HEK293T (cell line): Measurements from ENCODE around the gene FAM136A.
"Not testable (repeated sequence)": the region's sequence is repeated elsewhere in the genome, so short reads cannot be mapped to it uniquely, and the experiment has no call there.

ENCODE experiments used
- CTCF ChIA-PET: fragments of 350-600 bp; formaldehyde crosslinking; extraction: SDS; loops from one replicate; lab custom pipeline; 2021; ENCODE audit warnings: antibody characterized with exemption, inconsistent platforms; lab: Yijun Ruan, JAX
- POLR2A ChIA-PET: fragments of 350-600 bp; formaldehyde crosslinking; extraction: SDS; loops from one replicate; lab custom pipeline; 2020; ENCODE audit warnings: antibody characterized with exemption, inconsistent platforms; lab: Yijun Ruan, JAX
- DNase-seq: peaks from one replicate; pipeline ENCODE4 v3.0.0; 2012; ENCODE audit warnings: mixed read lengths; ENCODE audit errors: extremely low spot score
- ARNT ChIP-seq: fragments of 450-650 bp; IDR thresholded peaks from 2 replicates; pipeline ENCODE4 v1.6.1; 2017; ENCODE audit warnings: mild to moderate bottlenecking
- BHLHE40 ChIP-seq: fragments of 450-650 bp; IDR thresholded peaks from 2 replicates; pipeline ENCODE4 v1.6.1; 2016; ENCODE audit warnings: mild to moderate bottlenecking, moderate library complexity, borderline replicate concordance
- CTBP1 ChIP-seq: fragments of 450-650 bp; IDR thresholded peaks from 2 replicates; pipeline ENCODE4 v1.6.1; 2016; ENCODE audit warnings: borderline replicate concordance
- ELF4 ChIP-seq: fragments of 450-650 bp; IDR thresholded peaks from 2 replicates; pipeline ENCODE4 v1.6.1; 2017; ENCODE audit warnings: antibody characterized with exemption
- FOXA1 ChIP-seq: fragments of 450-650 bp; IDR thresholded peaks from 2 replicates; pipeline ENCODE4 v1.6.1; 2016; ENCODE audit warnings: mild to moderate bottlenecking
- FOXK2 ChIP-seq: fragments of 450-650 bp; IDR thresholded peaks from 2 replicates; pipeline ENCODE4 v1.6.1; 2016; ENCODE audit warnings: mild to moderate bottlenecking
- FOXM1 ChIP-seq: fragments of 450-650 bp; IDR thresholded peaks from 2 replicates; pipeline ENCODE4 v1.6.1; 2017; ENCODE audit warnings: mild to moderate bottlenecking, borderline replicate concordance
- HDGF ChIP-seq: fragments of 450-650 bp; IDR thresholded peaks from 2 replicates; pipeline ENCODE4 v1.6.1; 2017; ENCODE audit warnings: antibody characterized with exemption, borderline replicate concordance
- L3MBTL2 ChIP-seq: fragments of 450-650 bp; conservative IDR thresholded peaks from 2 replicates; pipeline ENCODE4 v1.6.1; 2016; ENCODE audit warnings: mild to moderate bottlenecking
- LEF1 ChIP-seq: fragments of 450-650 bp; IDR thresholded peaks from 2 replicates; pipeline ENCODE4 v1.6.1; 2017; ENCODE audit warnings: mild to moderate bottlenecking, borderline replicate concordance
- NFRKB ChIP-seq: fragments of 450-650 bp; IDR thresholded peaks from 2 replicates; pipeline ENCODE4 v1.6.1; 2016; ENCODE audit warnings: mild to moderate bottlenecking, moderate library complexity
- SP1 ChIP-seq: fragments of 450-650 bp; IDR thresholded peaks from 2 replicates; pipeline ENCODE4 v1.6.1; 2017
- SUZ12 ChIP-seq: fragments of 450-650 bp; IDR thresholded peaks from 2 replicates; pipeline ENCODE4 v1.6.1; 2016; ENCODE audit warnings: mild to moderate bottlenecking
- TARDBP ChIP-seq: fragments of 450-650 bp; IDR thresholded peaks from 2 replicates; pipeline ENCODE4 v1.6.1; 2016
- ZNF384 ChIP-seq: fragments of 450-650 bp; IDR thresholded peaks from 2 replicates; pipeline ENCODE4 v1.6.1; 2016
- TF ChIP-seq, protein P1 (sequence below): fragments of 450-650 bp; IDR thresholded peaks from 2 replicates; pipeline ENCODE4 v1.6.1; 2016

Gene FAM136A

DNA sequence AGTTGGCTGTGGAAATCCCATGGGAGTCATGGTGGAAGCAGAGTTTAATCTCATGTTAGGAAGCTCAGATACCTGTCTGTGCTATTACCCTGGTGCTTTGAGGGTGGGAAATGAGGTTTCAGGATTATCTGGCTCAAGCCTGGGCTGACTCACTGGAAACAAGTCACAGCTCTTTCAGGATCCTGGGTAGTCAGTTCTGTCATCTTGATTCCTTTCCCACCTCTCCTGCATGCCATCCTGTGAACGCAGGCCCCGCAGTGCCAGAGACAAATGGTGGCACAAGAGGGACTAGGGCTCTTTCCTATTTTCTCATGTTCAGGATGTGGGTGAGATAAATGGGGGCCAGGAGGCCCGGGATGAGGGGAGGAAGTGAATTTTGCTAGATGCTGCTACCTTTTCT lies 3.7 kb upstream of the FAM136A start:
- POLR2A ChIA-PET = interaction anchor here (1.0 to 4.5 kb wide), 2 partner anchors 12 to 341 kb away, joined by 3 to 50 read pairs; partner anchors contain the start of gene SNRPG
- TF ChIP-seq HDGF (no peak), SUZ12 (no peak), LEF1 (no peak), BHLHE40 (no peak), L3MBTL2 (no peak)

DNA sequence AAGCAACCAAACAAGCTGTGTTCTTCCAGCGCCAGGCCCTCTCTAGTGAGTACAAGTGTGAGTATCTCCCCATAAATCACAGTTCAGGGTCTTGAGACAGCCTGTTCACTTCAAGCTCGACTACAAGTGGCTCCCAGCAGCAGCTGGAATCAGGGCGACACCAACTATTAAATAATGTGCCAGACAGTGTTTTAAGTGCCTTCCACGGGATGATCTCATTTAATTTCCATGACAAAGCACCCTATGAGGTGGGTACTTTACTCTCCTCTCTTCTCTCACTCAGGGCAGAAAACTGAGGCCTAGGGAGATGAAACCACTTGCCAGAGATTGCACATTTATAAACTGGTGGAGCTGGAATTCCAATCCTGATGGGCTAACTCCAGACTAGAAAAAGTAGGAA lies 2.6 kb upstream of the FAM136A start:
- TF ChIP-seq HDGF (no peak), ZNF384 (no peak), SP1 (no peak), SUZ12 (no peak), ELF4 (no peak)
- TF ChIP-seq, protein P1, sequence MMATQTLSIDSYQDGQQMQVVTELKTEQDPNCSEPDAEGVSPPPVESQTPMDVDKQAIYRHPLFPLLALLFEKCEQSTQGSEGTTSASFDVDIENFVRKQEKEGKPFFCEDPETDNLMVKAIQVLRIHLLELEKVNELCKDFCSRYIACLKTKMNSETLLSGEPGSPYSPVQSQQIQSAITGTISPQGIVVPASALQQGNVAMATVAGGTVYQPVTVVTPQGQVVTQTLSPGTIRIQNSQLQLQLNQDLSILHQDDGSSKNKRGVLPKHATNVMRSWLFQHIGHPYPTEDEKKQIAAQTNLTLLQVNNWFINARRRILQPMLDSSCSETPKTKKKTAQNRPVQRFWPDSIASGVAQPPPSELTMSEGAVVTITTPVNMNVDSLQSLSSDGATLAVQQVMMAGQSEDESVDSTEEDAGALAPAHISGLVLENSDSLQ = peak; percentile 39; the same call in 1 of the 2 replicates
- no peak for DNase-seq
- CTCF ChIA-PET = interaction anchor here (0.6 to 3.2 kb wide), 15 partner anchors 8 to 474 kb away, joined by 3 to 50 read pairs (median 4); partner anchors contain the start of gene SNRPG
- POLR2A ChIA-PET = interaction anchor here (0.6 to 4.5 kb wide), 4 partner anchors 11 to 342 kb away, joined by 3 to 50 read pairs (median 3); partner anchors contain the start of gene SNRPG

More for the DNA sequence above, 3.7 kb upstream of the FAM136A start:
- CTCF ChIA-PET = interaction anchor here (0.6 to 3.2 kb wide), 10 partner anchors 7 to 552 kb away, joined by 3 to 50 read pairs (median 4); partner anchors contain the start of gene SNRPG
- DNase-seq = no peak

DNA sequence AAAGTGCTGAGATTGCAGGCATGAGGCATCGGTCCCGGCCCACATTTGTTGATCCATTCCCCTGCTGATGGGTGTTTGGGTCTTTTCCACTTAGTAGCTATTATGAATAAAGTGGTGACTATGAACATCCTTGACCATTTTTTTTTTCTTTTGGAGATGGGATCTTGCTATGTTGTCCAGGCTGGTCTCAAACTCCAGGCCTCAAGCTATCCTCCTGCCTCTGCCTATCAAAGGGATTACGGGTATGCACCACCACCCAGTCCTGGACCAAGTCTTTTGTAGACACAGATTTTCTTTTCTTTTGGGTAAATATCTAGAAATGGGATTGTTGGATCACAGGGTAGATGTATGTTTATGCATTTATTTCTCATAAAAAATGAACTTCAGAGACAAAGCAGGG lies 1.3 kb upstream of the FAM136A start:
- CTCF ChIA-PET = interaction anchor here (0.6 to 1.5 kb wide), 5 partner anchors 227 to 517 kb away, joined by 3 to 8 read pairs (median 4); no protein-coding TSS in a partner anchor
- POLR2A ChIA-PET = interaction anchor here (0.8 to 4.5 kb wide), 3 partner anchors 10 to 465 kb away, joined by 3 to 50 read pairs (median 3); partner anchors contain the start of genes ADD2, PCYOX1 and SNRPG
- TF ChIP-seq NFRKB (no peak), FOXA1 (no peak), L3MBTL2 (no peak), LEF1 (no peak), ELF4 (no peak), SP1 (no peak), FOXM1 (no peak), FOXK2 (no peak), SUZ12 (no peak), TARDBP (no peak), HDGF (no peak), ARNT (no peak), CTBP1 (no peak), ZNF384 (no peak), BHLHE40 (no peak)
- TF ChIP-seq, protein P1 = no peak
- DNase-seq = no peak

DNA sequence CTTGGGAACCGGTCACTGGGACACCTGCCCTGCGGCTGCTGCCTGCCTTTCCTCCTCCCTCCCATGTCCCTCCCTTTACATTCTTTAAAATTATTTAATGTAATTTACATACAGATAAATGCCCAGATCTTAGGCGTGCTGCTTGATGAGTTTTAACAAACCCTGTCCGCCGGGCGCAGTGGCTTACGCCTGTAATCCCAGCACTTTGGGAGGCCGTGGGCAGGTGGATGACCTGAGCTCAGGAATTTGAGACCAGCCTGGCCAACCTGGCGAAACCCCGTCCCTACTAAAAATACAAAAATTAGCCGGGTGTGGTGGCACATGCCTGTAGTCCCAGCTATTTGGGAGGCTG lies 304 bp upstream of the FAM136A start:
- POLR2A ChIA-PET = interaction anchor here (0.6 to 4.5 kb wide), 7 partner anchors 8 to 388 kb away, joined by 3 to 50 read pairs (median 3); partner anchors contain the start of genes C2orf42, MXD1, PCYOX1 and SNRPG

DNA sequence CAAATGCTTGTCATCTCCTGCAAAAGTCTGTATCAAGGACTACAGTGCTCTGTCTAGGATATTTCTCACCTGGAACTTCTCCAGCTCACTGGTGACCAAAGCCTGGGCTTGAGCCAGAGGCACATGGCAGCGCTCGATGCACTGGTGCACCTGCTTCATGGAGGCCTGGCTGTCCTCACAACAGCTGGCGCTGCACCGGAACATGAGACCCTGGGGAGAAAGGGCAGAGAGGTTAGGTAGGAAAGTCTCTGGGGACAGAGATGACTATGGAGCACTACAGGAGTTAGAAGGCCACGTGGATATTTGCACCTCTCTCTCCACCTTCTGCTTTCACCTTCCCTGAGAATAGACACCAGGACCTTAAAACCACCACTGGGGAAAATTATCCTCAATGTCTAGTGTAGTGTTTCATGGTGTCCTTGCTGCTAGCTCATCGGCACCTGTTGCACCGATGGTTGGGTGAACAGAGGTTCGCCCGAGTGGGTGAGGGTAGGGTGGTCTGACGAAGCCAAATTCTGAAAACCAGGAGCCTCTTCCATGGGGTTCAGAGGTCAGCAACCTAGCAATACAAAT lies 1.0 kb downstream of the FAM136A start:
- ChIA-PET POLR2A (interaction anchor here (0.7 to 4.5 kb wide), 5 partner anchors 7 to 387 kb away, joined by 3 to 50 read pairs (median 5); partner anchors contain the start of genes MXD1, PCYOX1 and SNRPG), CTCF (interaction anchor here (1.6 kb wide), 1 partner anchor 343 kb away, joined by 6 read pairs; no protein-coding TSS in a partner anchor)
- DNase-seq = no peak
- TF ChIP-seq ELF4 = no peak
- no peak for TF ChIP-seq BHLHE40
- TF ChIP-seq TARDBP = no peak
- no peak for TF ChIP-seq HDGF
- no peak for TF ChIP-seq L3MBTL2
- TF ChIP-seq NFRKB = no peak
- TF ChIP-seq LEF1 = no peak
- no peak for TF ChIP-seq CTBP1
- no peak for TF ChIP-seq FOXA1
- TF ChIP-seq, protein P1 = no peak
- TF ChIP-seq SUZ12 = no peak
- no peak for TF ChIP-seq FOXK2
- TF ChIP-seq FOXM1 = no peak
- TF ChIP-seq ZNF384 = no peak
- no peak for TF ChIP-seq SP1
- no peak for TF ChIP-seq ARNT

More for the DNA sequence above, 304 bp upstream of the FAM136A start:
- CTCF ChIA-PET = interaction anchor here (0.6 to 1.6 kb wide), 10 partner anchors 9 to 407 kb away, joined by 3 to 6 read pairs (median 4); partner anchors contain the start of gene SNRPG
- DNase-seq = not testable (repeated sequence)

DNA sequence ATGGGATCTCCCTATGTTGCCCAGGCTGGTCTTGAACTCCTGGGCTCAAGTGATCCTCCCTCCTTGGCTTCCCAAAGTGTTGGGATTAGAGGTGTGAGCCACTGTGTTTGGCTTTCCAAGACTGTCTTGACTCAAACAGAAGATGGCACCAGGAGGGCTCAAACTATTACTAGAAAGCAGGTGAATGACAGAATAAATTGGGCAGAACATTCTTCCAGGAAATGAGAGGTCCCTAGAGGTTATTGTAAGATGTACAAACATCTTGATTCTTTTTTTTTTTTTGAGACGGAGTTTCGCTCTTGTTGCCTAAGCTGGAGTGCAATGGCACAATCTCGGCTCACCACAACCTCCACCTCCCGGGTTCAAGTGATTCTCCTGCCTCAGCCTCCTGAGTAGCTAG lies 4.0 kb downstream of the FAM136A start:
- CTCF ChIA-PET = interaction anchor here (0.7 to 1.5 kb wide), 2 partner anchors 320 to 511 kb away, joined by 3 to 4 read pairs; no protein-coding TSS in a partner anchor
- POLR2A ChIA-PET, DNase-seq: not testable (repeated sequence)
